H9 (cell line): ENCODE results near the gene ECHDC3. TPM values are rescaled to one million over a fixed set of nuclear protein-coding genes. Genes with fewer than 3 reads are reported as not detected.

ENCODE experiments used
- DNase-seq: peaks from one replicate; pipeline ENCODE4 v3.0.0-alpha.2; 2017
- H2AFZ ChIP-seq: one replicate; pipeline ENCODE4 v1.6.1; 2013; ENCODE audit warnings: mild to moderate bottlenecking, low read length, control low read depth, moderate library complexity
- H2AK5ac ChIP-seq: 2 replicates; pipeline ENCODE4 v1.6.1; 2013; ENCODE audit warnings: low read length, control low read depth, mixed read lengths; ENCODE audit not compliant: insufficient read length
- H2BK120ac ChIP-seq: one replicate; pipeline ENCODE4 v1.6.1; 2013; ENCODE audit warnings: low read depth, mild to moderate bottlenecking, low read length, control low read depth, inconsistent platforms; ENCODE audit not compliant: poor library complexity, severe bottlenecking
- H2BK12ac ChIP-seq: 2 replicates; pipeline ENCODE4 v1.6.1; 2013; ENCODE audit warnings: low read length, control low read depth, mixed read lengths, low read depth; ENCODE audit not compliant: insufficient read length
- H2BK15ac ChIP-seq: 2 replicates; pipeline ENCODE4 v1.6.1; 2013; ENCODE audit warnings: low read depth, low read length, control low read depth
- H2BK20ac ChIP-seq: one replicate; pipeline ENCODE4 v1.6.1; 2013; ENCODE audit warnings: low read depth, mild to moderate bottlenecking, low read length, control low read depth, inconsistent platforms; ENCODE audit not compliant: poor library complexity, severe bottlenecking
- H2BK5ac ChIP-seq: 2 replicates; pipeline ENCODE4 v1.6.1; 2013; ENCODE audit warnings: low read length, control low read depth, mixed read lengths; ENCODE audit not compliant: insufficient read length
- H3K14ac ChIP-seq: 2 replicates; pipeline ENCODE4 v1.6.1; 2013; ENCODE audit warnings: low read length, control low read depth; ENCODE audit not compliant: insufficient read depth
- H3K18ac ChIP-seq: 2 replicates; pipeline ENCODE4 v1.6.1; 2013; ENCODE audit warnings: low read depth, mild to moderate bottlenecking, mixed read lengths, low read length, control low read depth; ENCODE audit not compliant: insufficient read length
- H3K23ac ChIP-seq: 2 replicates; pipeline ENCODE4 v1.6.1; 2013; ENCODE audit warnings: low read length, control low read depth, mixed read lengths, low read depth; ENCODE audit not compliant: insufficient read length
- H3K23me2 ChIP-seq: 2 replicates; pipeline ENCODE4 v1.6.1; 2013; ENCODE audit warnings: low read depth, mild to moderate bottlenecking, mixed read lengths, low read length, control low read depth; ENCODE audit not compliant: insufficient read length, poor library complexity, severe bottlenecking
- H3K27ac ChIP-seq: 2 replicates; pipeline ENCODE4 v1.5.1; 2013; ENCODE audit warnings: low read length, control low read depth, mixed read lengths, low read depth; ENCODE audit not compliant: insufficient read length
- H3K27me3 ChIP-seq: 2 replicates; pipeline ENCODE4 v1.6.1; 2013; ENCODE audit warnings: low read length, control low read depth, inconsistent platforms; ENCODE audit not compliant: insufficient read depth
- H3K4ac ChIP-seq: 2 replicates; pipeline ENCODE4 v1.6.1; 2013; ENCODE audit warnings: low read depth, mild to moderate bottlenecking, control low read depth, inconsistent platforms, low read length, moderate library complexity
- H3K4me1 ChIP-seq: 2 replicates; pipeline ENCODE4 v1.6.1; 2013; ENCODE audit warnings: low read length, control low read depth, inconsistent platforms; ENCODE audit not compliant: insufficient read depth
- H3K4me2 ChIP-seq: 2 replicates; pipeline ENCODE4 v1.6.1; 2013; ENCODE audit warnings: low read length, control low read depth, mixed read lengths; ENCODE audit not compliant: insufficient read length, insufficient read depth
- H3K56ac ChIP-seq: 2 replicates; pipeline ENCODE4 v1.6.1; 2013; ENCODE audit warnings: low read depth, mild to moderate bottlenecking, mixed read lengths, low read length, control low read depth; ENCODE audit not compliant: insufficient read length
- H3K79me1 ChIP-seq: 2 replicates; pipeline ENCODE4 v1.6.1; 2013; ENCODE audit warnings: low read depth, mild to moderate bottlenecking, moderate library complexity, low read length, control low read depth, inconsistent platforms; ENCODE audit not compliant: insufficient read depth, poor library complexity, severe bottlenecking
- H3K79me2 ChIP-seq: 2 replicates; pipeline ENCODE4 v1.6.1; 2013; ENCODE audit warnings: low read length, control low read depth, inconsistent platforms; ENCODE audit not compliant: insufficient read depth
- H3K9ac ChIP-seq: 2 replicates; pipeline ENCODE4 v1.6.1; 2013; ENCODE audit warnings: low read length, control low read depth, mixed read lengths; ENCODE audit not compliant: insufficient read length; ENCODE audit errors: extremely low read depth
- H3K9me3 ChIP-seq: one replicate; pipeline ENCODE4 v1.6.1; 2013; ENCODE audit warnings: low read depth, low read length, inconsistent platforms; ENCODE audit not compliant: control insufficient read depth
- H3T11ph ChIP-seq: one replicate; pipeline ENCODE4 v1.6.1; 2013; ENCODE audit warnings: mild to moderate bottlenecking, low read length, control low read depth, inconsistent platforms
- H4K20me1 ChIP-seq: one replicate; pipeline ENCODE4 v1.6.1; 2013; ENCODE audit not compliant: control insufficient read depth, insufficient read length, insufficient read depth
- H4K5ac ChIP-seq: 2 replicates; pipeline ENCODE4 v1.6.1; 2013; ENCODE audit warnings: low read depth, mild to moderate bottlenecking, mixed read lengths, low read length, control low read depth; ENCODE audit not compliant: insufficient read length
- H4K8ac ChIP-seq: replicated peaks from 2 replicates; pipeline ENCODE4 v1.6.1; 2013; ENCODE audit warnings: low read length, control low read depth, mixed read lengths, low read depth; ENCODE audit not compliant: insufficient read length
- H4K91ac ChIP-seq: 2 replicates; pipeline ENCODE4 v1.6.1; 2013; ENCODE audit warnings: low read depth, mild to moderate bottlenecking, moderate library complexity, mixed read lengths, low read length, control low read depth; ENCODE audit not compliant: insufficient read length
- H3K27ac Mint-ChIP-seq, 3 experiments: 2 replicates in 2 of 3; 3 replicates in 1 of 3; pipeline ENCODE4 v1.8.0; 2020 to 2021; ENCODE audit warnings: mixed read lengths in 3 of 3, mild to moderate bottlenecking in 1 of 3, moderate library complexity in 1 of 3
- H3K27me3 Mint-ChIP-seq: 2 replicates; pipeline ENCODE4 v1.8.0; 2021; ENCODE audit warnings: low read depth, mild to moderate bottlenecking, moderate library complexity, mixed read lengths
- H3K36me3 Mint-ChIP-seq, 3 experiments: 2 replicates in 2 of 3; 3 replicates in 1 of 3; pipeline ENCODE4 v1.8.0; 2020 to 2021; ENCODE audit warnings: low read depth in 3 of 3, mixed read lengths in 3 of 3; ENCODE audit not compliant: insufficient read depth in 1 of 3
- H3K4me1 Mint-ChIP-seq, 2 experiments: 2 replicates each; pipeline ENCODE4 v1.8.0; 2020; ENCODE audit warnings: mixed read lengths in 2 of 2
- H3K4me3 Mint-ChIP-seq, 2 experiments: 2 replicates in 1 of 2; 3 replicates in 1 of 2; pipeline ENCODE4 v1.8.0; 2020 to 2021; ENCODE audit warnings: mild to moderate bottlenecking in 2 of 2, mixed read lengths in 2 of 2, moderate library complexity in 1 of 2
- H3K9me3 Mint-ChIP-seq, 2 experiments: 2 replicates in 1 of 2; 3 replicates in 1 of 2; pipeline ENCODE4 v1.8.0; 2020; ENCODE audit warnings: mild to moderate bottlenecking in 2 of 2, mixed read lengths in 2 of 2, moderate library complexity in 1 of 2
- WGBS: extraction: QIAGEN DNeasy Blood & Tissue Kit; methylation state at CpG from one replicate; pipeline ENCODE4 v1.1.7; 2013; ENCODE audit warnings: missing lambda C conversion rate, low lambda C conversion rate, mixed read lengths; ENCODE audit not compliant: insufficient read length; ENCODE audit errors: extremely low coverage; 5-methylcytosine and 5-hydroxymethylcytosine counted together
- total RNA-seq: library from RNA; stranded (reverse); gene quantifications from 2 replicates; pipeline ENCODE4 v1.2.1, GENCODE V29; 2021
- TF ChIP-seq, protein P1 (sequence below): fragments of 200-600 bp; sonication (generic); conservative IDR thresholded peaks from 3 replicates; pipeline ENCODE4 v1.8.0; 2021; ENCODE audit warnings: antibody characterized with exemption, mild to moderate bottlenecking

Gene ECHDC3
- total RNA-seq, 1 experiment from 2014 or later = 9.3 TPM

DNA sequence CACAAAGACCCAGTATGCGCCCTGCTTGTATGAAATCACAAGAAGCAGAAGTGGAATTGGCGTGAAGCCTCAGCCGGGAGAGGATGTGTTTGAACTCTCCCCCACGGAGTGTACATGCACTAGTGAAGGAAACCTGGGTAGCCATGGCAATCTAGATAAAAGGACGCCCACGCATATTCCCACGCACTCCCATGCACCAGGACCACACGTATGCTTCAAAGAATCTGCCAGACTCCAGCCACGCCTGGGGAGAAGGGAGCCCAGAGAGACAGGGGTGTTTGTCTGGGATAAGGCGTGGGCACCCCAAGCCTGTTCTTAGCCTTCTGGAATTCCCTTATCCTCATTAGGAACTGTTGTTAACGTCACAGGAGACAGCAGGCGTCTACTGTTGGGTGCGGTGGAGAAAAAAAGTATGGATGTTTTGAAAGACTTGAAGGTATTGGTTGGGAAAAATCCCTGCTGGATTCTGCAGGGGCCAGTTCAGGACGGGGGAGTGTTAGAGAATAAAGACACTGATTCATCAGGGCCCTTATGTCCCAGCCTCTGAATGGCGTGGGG lies 28.9 kb upstream of the ECHDC3 start:
- no peaks in the 10 kb centered on the region for H3K27me3 ChIP-seq
- no peak overlapping the region for H3T11ph ChIP-seq
- no CpG with 5 or more reads among the region's 15 CpGs for WGBS
- no peak overlapping the region for H4K91ac ChIP-seq
- Mint-ChIP-seq H3K27me3 (no peaks in the 10 kb centered on the region; the same call in none of the 2 replicates), H3K36me3 (peaks cover 0 to 3% (median 0%) of the 10 kb centered on the region in 3 experiments; a peak in 1 of 7 replicates), H3K27ac (no peak overlapping the region), H3K4me1 (peaks cover 3 to 7% of the 10 kb centered on the region in 2 experiments; a peak in 1 of 4 replicates), H3K4me3 (no peak overlapping the region), H3K9me3 (peaks cover 3 to 6% of the 10 kb centered on the region in 2 experiments)
- TF ChIP-seq, protein P1, sequence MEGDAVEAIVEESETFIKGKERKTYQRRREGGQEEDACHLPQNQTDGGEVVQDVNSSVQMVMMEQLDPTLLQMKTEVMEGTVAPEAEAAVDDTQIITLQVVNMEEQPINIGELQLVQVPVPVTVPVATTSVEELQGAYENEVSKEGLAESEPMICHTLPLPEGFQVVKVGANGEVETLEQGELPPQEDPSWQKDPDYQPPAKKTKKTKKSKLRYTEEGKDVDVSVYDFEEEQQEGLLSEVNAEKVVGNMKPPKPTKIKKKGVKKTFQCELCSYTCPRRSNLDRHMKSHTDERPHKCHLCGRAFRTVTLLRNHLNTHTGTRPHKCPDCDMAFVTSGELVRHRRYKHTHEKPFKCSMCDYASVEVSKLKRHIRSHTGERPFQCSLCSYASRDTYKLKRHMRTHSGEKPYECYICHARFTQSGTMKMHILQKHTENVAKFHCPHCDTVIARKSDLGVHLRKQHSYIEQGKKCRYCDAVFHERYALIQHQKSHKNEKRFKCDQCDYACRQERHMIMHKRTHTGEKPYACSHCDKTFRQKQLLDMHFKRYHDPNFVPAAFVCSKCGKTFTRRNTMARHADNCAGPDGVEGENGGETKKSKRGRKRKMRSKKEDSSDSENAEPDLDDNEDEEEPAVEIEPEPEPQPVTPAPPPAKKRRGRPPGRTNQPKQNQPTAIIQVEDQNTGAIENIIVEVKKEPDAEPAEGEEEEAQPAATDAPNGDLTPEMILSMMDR = no peak
- no peaks in the 10 kb centered on the region for H3K79me1 ChIP-seq
- H3K9ac ChIP-seq = no peak overlapping the region
- H2BK12ac ChIP-seq = no peak overlapping the region
- no peaks in the 10 kb centered on the region for H3K4me1 ChIP-seq
- DNase-seq = no peak
- no peak overlapping the region for H3K56ac ChIP-seq
- no peak overlapping the region for H4K5ac ChIP-seq
- H3K9me3 ChIP-seq = no peaks in the 10 kb centered on the region
- H3K4me2 ChIP-seq = no peak overlapping the region
- no peak overlapping the region for H3K23ac ChIP-seq
- no peak overlapping the region for H2BK20ac ChIP-seq
- no peak overlapping the region for H2BK120ac ChIP-seq
- H4K8ac ChIP-seq = no peak overlapping the region
- no peak overlapping the region for H3K18ac ChIP-seq
- no peak overlapping the region for H3K4ac ChIP-seq
- H2AK5ac ChIP-seq = no peak overlapping the region
- H3K27ac ChIP-seq = no peak overlapping the region
- H3K79me2 ChIP-seq = no peaks in the 10 kb centered on the region
- no peak overlapping the region for H3K14ac ChIP-seq
- H3K23me2 ChIP-seq = no peaks in the 10 kb centered on the region
- no peak overlapping the region for H2BK5ac ChIP-seq
- no peaks in the 10 kb centered on the region for H4K20me1 ChIP-seq
- no peak overlapping the region for H2BK15ac ChIP-seq
- no peak overlapping the region for H2AFZ ChIP-seq
